IMR-90 (cell line): Measurements from ENCODE around the gene ADCY9. TPM values are rescaled to one million over a fixed set of nuclear protein-coding genes. Genes with fewer than 3 reads are reported as not detected.

Experiments used
- ATAC-seq: fragments of 200-7000 bp; cut with Tn5 transposase; 2 replicates; pipeline ENCODE4 v1.9.1; 2020; ENCODE audit warnings: low read depth, mild to moderate bottlenecking, moderate library complexity
- BruUV-seq: library from RNA; stranded (reverse); fragments of 400-500 nt; replicated peaks from 2 replicates; lab custom pipeline; 2021; lab: Mats Ljungman, UMichigan
- CTCF ChIA-PET: fragments of 300-600 bp; formaldehyde crosslinking; extraction: SDS; loops from one replicate; lab custom pipeline; 2021; ENCODE audit warnings: antibody characterized with exemption; lab: Yijun Ruan, JAX
- POLR2A ChIA-PET: fragments of 300-600 bp; sonication (Branson Sonifier 250); formaldehyde crosslinking; loops from one replicate; lab custom pipeline; 2022; ENCODE audit warnings: antibody characterized with exemption; ENCODE audit not compliant: unreplicated experiment; lab: Charles Lee
- DNase-seq: peaks from one replicate; pipeline ENCODE4 v3.0.0; 2013
- H2AFZ ChIP-seq: replicated peaks from 2 replicates; pipeline ENCODE3; 2013; ENCODE audit warnings: low read length, mild to moderate bottlenecking; ENCODE audit not compliant: poor library complexity
- H2AK5ac ChIP-seq: 2 replicates; pipeline ENCODE4 v1.6.1; 2013; ENCODE audit warnings: low read depth, low read length, inconsistent platforms
- H2AK9ac ChIP-seq: replicated peaks from 2 replicates; pipeline ENCODE3; 2013; ENCODE audit warnings: mild to moderate bottlenecking, low read depth, low read length, moderate library complexity; ENCODE audit not compliant: poor library complexity
- H2BK120ac ChIP-seq: 2 replicates; pipeline ENCODE4 v1.6.1; 2013; ENCODE audit warnings: low read depth, low read length, inconsistent platforms
- H2BK15ac ChIP-seq: 3 replicates; pipeline ENCODE4 v1.6.1; 2013; ENCODE audit warnings: low read depth, low read length, inconsistent platforms
- H2BK20ac ChIP-seq: 2 replicates; pipeline ENCODE4 v1.6.1; 2013; ENCODE audit warnings: low read depth, mild to moderate bottlenecking, inconsistent platforms, low read length, moderate library complexity
- H2BK5ac ChIP-seq: 2 replicates; pipeline ENCODE4 v1.6.1; 2013; ENCODE audit warnings: mild to moderate bottlenecking, low read depth, low read length, inconsistent platforms; ENCODE audit not compliant: poor library complexity, severe bottlenecking
- H3K14ac ChIP-seq: replicated peaks from 2 replicates; pipeline ENCODE4 v1.6.1; 2013; ENCODE audit warnings: low read depth, low read length, inconsistent platforms
- H3K18ac ChIP-seq: 2 replicates; pipeline ENCODE4 v1.6.1; 2013; ENCODE audit warnings: low read depth, low read length, control low read depth
- H3K23ac ChIP-seq: 2 replicates; pipeline ENCODE4 v1.6.1; 2013; ENCODE audit warnings: low read depth, low read length, inconsistent platforms
- H3K27ac ChIP-seq: 2 replicates; pipeline ENCODE4 v1.5.1; 2013; ENCODE audit warnings: mild to moderate bottlenecking, control low read depth, low read length; ENCODE audit not compliant: insufficient read depth
- H3K27me3 ChIP-seq: 2 replicates; pipeline ENCODE4 v1.6.1; 2013; ENCODE audit warnings: low read length; ENCODE audit not compliant: control insufficient read depth, insufficient read depth
- H3K36me3 ChIP-seq: 2 replicates; pipeline ENCODE4 v1.6.1; 2013; ENCODE audit warnings: low read length, mixed read lengths; ENCODE audit not compliant: control insufficient read depth, insufficient read depth
- H3K4ac ChIP-seq: 2 replicates; pipeline ENCODE4 v1.6.1; 2013; ENCODE audit warnings: low read depth, low read length, inconsistent platforms
- H3K4me1 ChIP-seq: 2 replicates; pipeline ENCODE4 v1.6.1; 2013; ENCODE audit warnings: low read length, mixed read lengths; ENCODE audit not compliant: control insufficient read depth, insufficient read depth
- H3K4me2 ChIP-seq: 2 replicates; pipeline ENCODE4 v1.6.1; 2013; ENCODE audit warnings: low read depth, mild to moderate bottlenecking, control low read depth, low read length, moderate library complexity
- H3K4me3 ChIP-seq: 2 replicates; pipeline ENCODE4 v1.5.1; 2013; ENCODE audit warnings: low read depth, mild to moderate bottlenecking, control low read depth, low read length, moderate library complexity; ENCODE audit not compliant: insufficient read depth
- H3K56ac ChIP-seq: 2 replicates; pipeline ENCODE4 v1.6.1; 2013; ENCODE audit warnings: low read length, inconsistent platforms; ENCODE audit not compliant: insufficient read depth; ENCODE audit errors: extremely low read depth
- H3K79me1 ChIP-seq, 2 experiments: 2 replicates each; pipeline ENCODE4 v1.6.1; 2013; ENCODE audit warnings: low read length in 2 of 2, inconsistent platforms in 1 of 2, low read depth in 1 of 2
- H3K9ac ChIP-seq: 2 replicates; pipeline ENCODE4 v1.6.1; 2013; ENCODE audit warnings: low read depth, low read length, control low read depth
- H3K9me1 ChIP-seq: 2 replicates; pipeline ENCODE4 v1.6.1; 2013; ENCODE audit warnings: low read length, inconsistent platforms; ENCODE audit not compliant: insufficient read depth
- H3K9me3 ChIP-seq: 2 replicates; pipeline ENCODE4 v1.6.1; 2013; ENCODE audit warnings: low read length; ENCODE audit not compliant: control insufficient read depth, insufficient read depth
- H4K20me1 ChIP-seq: 2 replicates; pipeline ENCODE4 v1.6.1; 2013; ENCODE audit warnings: low read length, inconsistent platforms; ENCODE audit not compliant: insufficient read depth
- H4K5ac ChIP-seq: 2 replicates; pipeline ENCODE4 v1.6.1; 2013; ENCODE audit warnings: mild to moderate bottlenecking, low read depth, low read length, control low read depth
- H4K8ac ChIP-seq, 2 experiments: 2 replicates each; pipeline ENCODE4 v1.6.1; 2013; ENCODE audit warnings: low read depth in 2 of 2, low read length in 2 of 2, control low read depth in 1 of 2, inconsistent platforms in 1 of 2
- H4K91ac ChIP-seq: 2 replicates; pipeline ENCODE4 v1.6.1; 2013; ENCODE audit warnings: low read depth, low read length, inconsistent platforms; ENCODE audit not compliant: insufficient read depth
- BHLHE40 ChIP-seq: fragments of 150-350 bp; IDR thresholded peaks from 2 replicates; pipeline ENCODE4 v1.6.1; 2016; ENCODE audit warnings: mild to moderate bottlenecking, low read depth, low read length
- CEBPB ChIP-seq: IDR thresholded peaks from 2 replicates; pipeline ENCODE4 v1.6.1; 2012; ENCODE audit warnings: low read depth, low read length, improper control_type of control experiment
- CHD1 ChIP-seq: IDR thresholded peaks from 2 replicates; pipeline ENCODE4 v1.6.1; 2012; ENCODE audit warnings: low read depth, low read length, improper control_type of control experiment
- USF2 ChIP-seq: fragments of 150-350 bp; IDR thresholded peaks from 2 replicates; pipeline ENCODE4 v1.6.1; 2017; ENCODE audit warnings: mild to moderate bottlenecking, antibody characterized with exemption, low read length, low read depth
- WGBS, 2 experiments: methylation state at CpG; one replicate each; pipeline versions ENCODE4 v1.1.5 to v1.1.7; 2013; ENCODE audit warnings: missing lambda C conversion rate in 2 of 2; ENCODE audit not compliant: insufficient read length in 1 of 2; ENCODE audit errors: extremely low coverage in 2 of 2; 5-methylcytosine and 5-hydroxymethylcytosine counted together
- dilution Hi-C: fragments of 300-500 bp; cut with HindIII; formaldehyde crosslinking; loops from one replicate; pipeline ENCODE4 v1.14.3; 2018; ENCODE audit warnings: low sequenced_read_pairs; ENCODE audit not compliant: unreplicated experiment
- in situ Hi-C: fragments of 300-500 bp; cut with MboI; formaldehyde crosslinking; loops from 3 replicates; pipeline ENCODE4 v1.14.3; 2019; ENCODE audit warnings: low sequenced_read_pairs, inconsistent platforms, mixed read lengths
- intact Hi-C: fragments of 100-400 bp; cut with micrococcal nuclease; formaldehyde crosslinking; loops from 2 replicates; pipeline ENCODE4 v1.10.0; 2022
- polyA plus RNA-seq, 3 experiments: library from polyadenylated mRNA; depleted of rRNA; stranded (reverse); fragments of >200 nt; gene quantifications; 2 replicates each; pipeline ENCODE4 v1.2.3, GENCODE V29; 2012; ENCODE audit warnings: low replicate concordance in 1 of 3
- total RNA-seq: library from RNA; depleted of rRNA; stranded (reverse); fragments of >200 nt; gene quantifications from 2 replicates; pipeline ENCODE4 v1.2.3, GENCODE V29; 2012

The ADCY9 gene
- total and polyA plus RNA-seq, 2 of the 4 experiments (the other 2 are of a cell fraction) = 5.4 to 12.5 TPM

- peaks cover 23% of the 10 kb centered on the region for H3K9me1 ChIP-seq
- H4K91ac ChIP-seq = peak overlapping the region; percentile 80
- intact Hi-C loops (loop anchor here (5.0 kb wide), 4 partner anchors 41 to 59 kb away; no protein-coding TSS in a partner anchor), in situ Hi-C loops (no loop called here), dilution Hi-C loops (no loop called here)
- ChIA-PET POLR2A (no interaction called here), CTCF (interaction anchor here (1.2 kb wide), 1 partner anchor 201 kb away, joined by 5 read pairs; no protein-coding TSS in a partner anchor)
- H3K27me3 ChIP-seq = no peaks in the 10 kb centered on the region
- H2AK5ac ChIP-seq = peak overlapping the region; percentile 92
- H3K14ac ChIP-seq = peak overlapping the region; percentile 66
- no peak overlapping the region for H3K4me3 ChIP-seq
- H2AFZ ChIP-seq = peak overlapping the region; percentile 2
- peak overlapping the region; percentile 90 for H2BK120ac ChIP-seq
- peak overlapping the region; percentile 25; the same call in 1 of the 2 replicates for H3K9ac ChIP-seq
- peak overlapping the region; percentile 78; the same call in 1 of the 2 replicates for H3K56ac ChIP-seq
- TF ChIP-seq BHLHE40 = peak; percentile 82
- no peak for TF ChIP-seq CHD1
- TF ChIP-seq CEBPB = peak; percentile 96
- peak; percentile 46 for TF ChIP-seq USF2
- peak overlapping the region; percentile 54 for H3K4me2 ChIP-seq
- peak overlapping the region; percentile 82 for H3K4ac ChIP-seq
- peak overlapping the region; percentile 85 for H3K27ac ChIP-seq
- WGBS, 2 experiments = 34% methylated on average over 7 of the region's 20 CpGs; no CpG with 5 or more reads in 1 of the 2 experiments
- no peak overlapping the region for H2AK9ac ChIP-seq
- ATAC-seq (no peak), DNase-seq (peak; percentile 81)
- peaks cover 25 to 79% of the 10 kb centered on the region in 2 experiments; a peak in 3 of 4 replicates for H3K79me1 ChIP-seq
- H4K8ac ChIP-seq = peak overlapping the region; percentile 27 to 77
- BruUV-seq = no TSS peak
- peak overlapping the region; percentile 50 for H3K18ac ChIP-seq
- H2BK20ac ChIP-seq = peak overlapping the region; percentile 88
- H3K23ac ChIP-seq = peak overlapping the region; percentile 46
- peak overlapping the region; percentile 83; the same call in 2 of the 3 replicates for H2BK15ac ChIP-seq
- no peaks in the 10 kb centered on the region for H4K20me1 ChIP-seq
- peak overlapping the region; percentile 56 for H4K5ac ChIP-seq
- H2BK5ac ChIP-seq = peak overlapping the region; percentile 83
- no peaks in the 10 kb centered on the region for H3K36me3 ChIP-seq
- no peaks in the 10 kb centered on the region for H3K9me3 ChIP-seq
- H3K4me1 ChIP-seq = peaks cover 17% of the 10 kb centered on the region
Observed at GRCh38 chr16:4052801-4053293, 63.4 kb downstream of the ADCY9 start.
